Stimulated activated CD4-positive, alpha-beta T cell treated with anti-CD3 and anti-CD28 coated beads, Interleukin-12 subunit alpha, Interleukin-12 subunit beta, amount 100 ng/mL, for 24 hours (primary cell): ENCODE data around the gene NCOA1.
"Not testable (repeated sequence)": the region's sequence is repeated elsewhere in the genome, so short reads cannot be mapped to it uniquely, and the experiment has no call there.

ENCODE experiments used
- DNase-seq, 2 experiments: peaks; one replicate each; pipeline ENCODE4 v3.0.0-alpha.2; 2020; ENCODE audit warnings: low read depth in 2 of 2

The NCOA1 gene

GRCh38 chr2:24490690-24491541 lies at the start of gene NCOA1:
NCOA1 (plus strand) TSS chr2:24491254; CDS start chr2:24658678, 167,424 bp downstream.
- DNase-seq, result peak; percentile 80 to 90

GRCh38 chr2:24448797-24449196 lies 42.3 kb upstream of the NCOA1 start:
- no peak for DNase-seq

- DNase-seq, result no peak
Observed at GRCh38 chr2:24449344-24449743, 41.7 kb upstream of the NCOA1 start.

GRCh38 chr2:24451805-24452501 lies 39.1 kb upstream of the NCOA1 start:
- DNase-seq, result no peak

- no peak for DNase-seq
Observed at GRCh38 chr2:24452502-24452885, 38.6 kb upstream of the NCOA1 start.

- no peak for DNase-seq
Observed at GRCh38 chr2:24453379-24454073, 37.5 kb upstream of the NCOA1 start.

- no peak for DNase-seq
Observed at GRCh38 chr2:24454294-24454693, 36.8 kb upstream of the NCOA1 start.

- DNase-seq, result peak in 1 of 2 experiments; percentile 11
Observed at GRCh38 chr2:24456599-24457556, 34.2 kb upstream of the NCOA1 start.

- DNase-seq, result no peak
Observed at GRCh38 chr2:24457696-24458386, 33.2 kb upstream of the NCOA1 start.

GRCh38 chr2:24459224-24460161 lies 31.6 kb upstream of the NCOA1 start:
- DNase-seq, result no peak

- no peak for DNase-seq
Observed at GRCh38 chr2:24461685-24462084, 29.4 kb upstream of the NCOA1 start.

GRCh38 chr2:24463271-24463670 lies 27.8 kb upstream of the NCOA1 start:
- DNase-seq, result no peak

- no peak for DNase-seq
Observed at GRCh38 chr2:24466871-24467870, 23.9 kb upstream of the NCOA1 start.

GRCh38 chr2:24468453-24468852 lies 22.6 kb upstream of the NCOA1 start:
- DNase-seq, result not testable (repeated sequence)

GRCh38 chr2:24469148-24469650 lies 21.9 kb upstream of the NCOA1 start:
- DNase-seq, result no peak

- DNase-seq, result no peak
Observed at GRCh38 chr2:24471662-24472061, 19.4 kb upstream of the NCOA1 start.

GRCh38 chr2:24472416-24472815 lies 18.6 kb upstream of the NCOA1 start:
- DNase-seq, result no peak

GRCh38 chr2:24473626-24474025 lies 17.4 kb upstream of the NCOA1 start:
- DNase-seq, result no peak
